ENCODE data around the gene NKD1. TPM values are rescaled to one million over a fixed set of nuclear protein-coding genes. Genes with fewer than 3 reads are reported as not detected.

NKD1 gene
- total RNA-seq, 1 experiment from 2014 or later, result 11.4 TPM

- RAD21 ChIA-PET (ENCODE audit: low non-redundant PET in 1 of 2, low total read pairs in 2 of 2, uncharacterized antibody in 2 of 2, unreplicated experiment in 2 of 2), result no interaction called here
- no peak for TF ChIP-seq SP1 (IDR thresholded peaks at IDR 0.05; ENCODE audit: low read depth)
- no peak for TF ChIP-seq FOSL1 (IDR thresholded peaks at IDR 0.05; ENCODE audit: low read depth)
- no peak for TF ChIP-seq REST (IDR thresholded peaks at IDR 0.05; ENCODE audit: low read depth)
- no peak for TF ChIP-seq EZH2phosphoT487 (IDR thresholded peaks at IDR 0.05; ENCODE audit: borderline replicate concordance)
- TF ChIP-seq JUND (IDR thresholded peaks at IDR 0.05), result no peak
- no peak for TF ChIP-seq CTCF (IDR thresholded peaks at IDR 0.05 in 2 of 3, conservative IDR thresholded peaks at IDR 0.05 in 1 of 3; ENCODE audit: borderline replicate concordance in 1 of 3, insufficient read depth in 1 of 3, low read depth in 2 of 3, low read length in 2 of 3)
- no peak for TF ChIP-seq SRF (IDR thresholded peaks at IDR 0.05; ENCODE audit: low read depth)
- TF ChIP-seq MAX (IDR thresholded peaks at IDR 0.05), result no peak
- no peak for TF ChIP-seq ZBTB33 (IDR thresholded peaks at IDR 0.05; ENCODE audit: extremely low read depth, insufficient replicate concordance, low read length)
- TF ChIP-seq ZNF274 (IDR thresholded peaks at IDR 0.05; ENCODE audit: low read depth, low read length), result no peak
- no peak for TF ChIP-seq POLR2A (IDR thresholded peaks at IDR 0.05; ENCODE audit: borderline replicate concordance, extremely low read depth, insufficient read depth, insufficient read length)
- TF ChIP-seq ATF3 (IDR thresholded peaks at IDR 0.05), result no peak
- no peak for TF ChIP-seq ELF1 (IDR thresholded peaks at IDR 0.05; ENCODE audit: borderline replicate concordance, low read depth)
- TF ChIP-seq POLR2AphosphoS5 (IDR thresholded peaks at IDR 0.05; ENCODE audit: low read depth, low read length), result no peak
- no peaks in the 10 kb centered on the region for H3K9me3 ChIP-seq (ENCODE audit: control insufficient read depth in 1 of 2, insufficient read depth in 1 of 2, low read depth in 1 of 2, low read length in 2 of 2)
- H3K36me3 ChIP-seq (ENCODE audit: control insufficient read depth in 1 of 2, insufficient read depth in 2 of 2, low read length in 2 of 2), result no peaks in the 10 kb centered on the region
- no peak overlapping the region for H3K4me3 ChIP-seq (replicated peaks in 1 of 2; ENCODE audit: low read depth in 1 of 2, low read length in 2 of 2)
- BruUV-seq (replicated peaks), result no TSS peak
- no peaks in the 10 kb centered on the region for H3K9me2 ChIP-seq (ENCODE audit: insufficient read depth)
- H3K27ac ChIP-seq (ENCODE audit: low read depth, low read length), result no peak overlapping the region
- intact Hi-C loops (cut with micrococcal nuclease), result no loop called here
- H4K20me1 ChIP-seq (ENCODE audit: insufficient read depth), result no peaks in the 10 kb centered on the region
- DNase-seq (ENCODE audit: low read depth, low spot score) (no peak), ATAC-seq (no peak)
- H2AFZ ChIP-seq (ENCODE audit: low read depth, low read length, poor library complexity, severe bottlenecking), result no peak overlapping the region
- POLR2A ChIA-PET, result no interaction called here
- H3K4me2 ChIP-seq (ENCODE audit: low read length), result no peak overlapping the region
- peaks cover 10 to 17% of the 10 kb centered on the region in 2 experiments; a peak in 3 of 4 replicates for H3K4me1 ChIP-seq (ENCODE audit: control insufficient read depth in 1 of 2, insufficient read depth in 2 of 2, low read length in 2 of 2)
- H3K27me3 ChIP-seq (ENCODE audit: insufficient read depth, low read length), result no peaks in the 10 kb centered on the region
- CTCF ChIA-PET, result no interaction called here
- no peak overlapping the region for H3K9ac ChIP-seq (ENCODE audit: low read length)
- no peaks in the 10 kb centered on the region for H3K79me2 ChIP-seq (ENCODE audit: insufficient read depth, low read length)
Observed at GRCh38 chr16:50500171-50500874, 47.9 kb upstream of the NKD1 start.
